Activated CD8-positive, alpha-beta memory T cell treated with anti-CD3 and anti-CD28 coated beads, Interleukin-2, amount 50 U/mL, for 24 hours (primary cell): Measurements from ENCODE around the gene PLK1.
"Not testable (repeated sequence)": the region's sequence is repeated elsewhere in the genome, so short reads cannot be mapped to it uniquely, and the experiment has no call there.

Experiments used
- DNase-seq: peaks from one replicate; pipeline ENCODE4 v3.0.0-alpha.2; 2020; ENCODE audit errors: extremely low read depth

The PLK1 gene

DNA sequence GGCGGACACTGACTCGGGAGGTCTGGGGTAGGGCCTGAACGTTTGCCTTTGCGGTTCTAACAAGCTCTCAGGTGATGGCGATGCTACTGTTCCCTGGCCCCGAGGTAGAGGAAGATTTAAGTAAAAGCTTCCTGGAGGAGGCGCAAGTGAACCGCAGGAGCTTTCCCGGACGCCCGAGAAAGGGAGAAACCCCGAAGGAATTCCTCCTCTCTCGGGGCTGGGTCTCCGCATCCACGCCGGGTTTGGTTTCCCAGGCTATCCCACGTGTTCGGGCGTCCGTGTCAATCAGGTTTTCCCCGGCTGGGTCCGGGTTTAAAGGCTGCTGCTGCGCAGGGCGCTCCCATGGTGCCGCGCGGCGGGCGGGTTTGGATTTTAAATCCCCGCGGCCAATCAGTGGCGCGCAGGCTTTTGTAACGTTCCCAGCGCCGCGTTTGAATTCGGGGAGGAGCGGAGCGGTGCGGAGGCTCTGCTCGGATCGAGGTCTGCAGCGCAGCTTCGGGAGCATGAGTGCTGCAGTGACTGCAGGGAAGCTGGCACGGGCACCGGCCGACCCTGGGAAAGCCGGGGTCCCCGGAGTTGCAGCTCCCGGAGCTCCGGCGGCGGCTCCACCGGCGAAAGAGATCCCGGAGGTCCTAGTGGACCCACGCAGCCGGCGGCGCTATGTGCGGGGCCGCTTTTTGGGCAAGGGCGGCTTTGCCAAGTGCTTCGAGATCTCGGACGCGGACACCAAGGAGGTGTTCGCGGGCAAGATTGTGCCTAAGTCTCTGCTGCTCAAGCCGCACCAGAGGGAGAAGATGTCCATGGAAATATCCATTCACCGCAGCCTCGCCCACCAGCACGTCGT, at the start of gene PLK1:
Gene PLK1, plus strand, starts transcription at position 460 of the 844 bp plus-strand sequence. Its CDS starts 44 bp downstream, at position 504.
- DNase-seq: peak; percentile 44

DNA sequence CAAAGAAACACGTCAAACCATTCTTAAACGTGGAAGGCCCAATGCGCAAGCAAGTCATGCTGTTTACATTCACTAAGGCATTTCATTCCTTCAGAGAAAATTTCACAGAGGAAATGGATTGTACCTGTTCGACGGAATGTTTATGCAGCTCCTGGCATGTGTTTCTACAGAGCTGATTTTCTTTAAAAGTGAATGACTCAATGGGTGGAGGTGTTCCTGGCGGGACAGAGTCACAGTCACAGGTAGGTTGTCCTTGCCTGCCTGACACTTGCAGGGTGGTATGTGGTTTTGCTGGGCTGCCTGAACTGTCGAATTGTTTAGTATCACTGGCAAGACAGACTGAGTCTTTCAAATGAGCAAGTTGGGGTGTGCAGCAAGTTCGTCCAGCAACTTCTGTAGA, 49.2 kb upstream of the PLK1 start:
- DNase-seq: no peak

- DNase-seq: not testable (repeated sequence)
Measured at GRCh38 chr16:23631874-23632273, 46.8 kb upstream of the PLK1 start.

GRCh38 chr16:23634461-23635036, 44.1 kb upstream of the PLK1 start:
- DNase-seq: no peak

- no peak for DNase-seq
Measured at GRCh38 chr16:23635958-23636357, 42.7 kb upstream of the PLK1 start.

GRCh38 chr16:23640615-23640930, 38.1 kb upstream of the PLK1 start:
- no peak for DNase-seq

- DNase-seq: peak; percentile 75
Measured at GRCh38 chr16:23640931-23641765, 37.5 kb upstream of the PLK1 start, which contains the start of the genes DCTN5 and PALB2. Gene DCTN5 (plus strand): TSS chr16:23641466. CDS start chr16:23641543, 77 bp downstream. Gene PALB2 (minus strand): TSS chr16:23641310. CDS start chr16:23641157, 153 bp downstream.

GRCh38 chr16:23642246-23642774, 36.4 kb upstream of the PLK1 start:
- DNase-seq: no peak

DNA sequence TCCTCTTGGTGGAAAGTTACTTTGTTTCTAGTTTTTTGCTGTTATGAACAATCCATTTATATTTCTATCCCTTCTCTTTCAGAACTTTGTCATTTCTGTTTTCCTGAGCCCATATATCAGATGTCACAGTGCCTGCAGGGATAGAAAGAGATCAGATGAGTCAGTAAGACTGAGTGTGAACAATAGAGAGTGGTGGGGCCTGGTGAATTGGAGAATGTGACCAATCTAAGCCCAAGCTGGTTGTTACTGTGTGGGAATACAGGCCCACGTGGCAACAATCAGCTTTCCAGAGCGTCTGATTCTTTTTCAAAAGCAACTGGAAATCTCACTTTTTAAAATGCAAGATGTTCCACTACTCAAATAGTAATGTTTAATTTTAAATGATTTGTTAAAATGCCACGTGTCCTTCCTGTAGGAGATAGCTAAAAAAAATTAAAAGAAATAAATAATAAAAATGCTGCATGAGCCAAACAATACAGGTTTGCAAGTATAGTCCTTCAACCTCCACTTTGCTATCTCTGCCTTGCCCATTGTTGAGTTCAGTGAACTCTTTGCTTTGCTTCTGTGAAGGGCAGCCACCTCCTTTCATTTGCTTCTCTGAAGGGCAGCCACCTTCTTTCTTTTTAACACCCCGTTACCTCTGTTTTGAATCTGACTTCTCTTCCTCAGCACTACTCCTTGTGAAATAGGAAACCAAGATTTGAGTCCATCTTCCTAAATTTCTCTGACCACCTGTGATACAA, 27.8 kb upstream of the PLK1 start:
- DNase-seq: no peak

DNA sequence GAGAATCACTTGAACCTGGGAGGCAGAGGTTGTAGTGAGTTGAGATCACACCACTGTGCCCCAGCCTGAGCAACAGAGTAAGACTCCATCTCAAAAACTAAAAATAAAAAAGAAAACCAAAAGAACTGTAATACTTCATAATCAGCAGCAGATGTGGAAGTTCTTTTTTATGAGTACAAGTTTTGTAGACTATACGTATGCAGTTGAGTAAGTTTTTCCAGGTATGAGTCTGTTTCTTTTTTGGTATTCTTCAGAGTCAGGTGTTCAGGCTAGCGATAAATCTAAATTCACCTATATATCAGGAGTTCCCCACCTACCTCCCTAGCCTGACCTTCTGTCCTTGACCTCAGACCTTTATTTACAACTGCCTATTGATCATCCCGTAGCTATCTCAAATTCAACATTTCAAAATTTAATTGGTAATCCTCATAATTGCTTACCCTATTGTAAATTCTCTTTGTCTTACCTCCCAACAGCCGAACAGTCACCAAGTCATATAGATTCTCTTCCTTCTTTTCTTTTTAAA, 26.7 kb upstream of the PLK1 start:
- no peak for DNase-seq

- no peak for DNase-seq
Measured at GRCh38 chr16:23663918-23664317, 14.8 kb upstream of the PLK1 start.

DNA sequence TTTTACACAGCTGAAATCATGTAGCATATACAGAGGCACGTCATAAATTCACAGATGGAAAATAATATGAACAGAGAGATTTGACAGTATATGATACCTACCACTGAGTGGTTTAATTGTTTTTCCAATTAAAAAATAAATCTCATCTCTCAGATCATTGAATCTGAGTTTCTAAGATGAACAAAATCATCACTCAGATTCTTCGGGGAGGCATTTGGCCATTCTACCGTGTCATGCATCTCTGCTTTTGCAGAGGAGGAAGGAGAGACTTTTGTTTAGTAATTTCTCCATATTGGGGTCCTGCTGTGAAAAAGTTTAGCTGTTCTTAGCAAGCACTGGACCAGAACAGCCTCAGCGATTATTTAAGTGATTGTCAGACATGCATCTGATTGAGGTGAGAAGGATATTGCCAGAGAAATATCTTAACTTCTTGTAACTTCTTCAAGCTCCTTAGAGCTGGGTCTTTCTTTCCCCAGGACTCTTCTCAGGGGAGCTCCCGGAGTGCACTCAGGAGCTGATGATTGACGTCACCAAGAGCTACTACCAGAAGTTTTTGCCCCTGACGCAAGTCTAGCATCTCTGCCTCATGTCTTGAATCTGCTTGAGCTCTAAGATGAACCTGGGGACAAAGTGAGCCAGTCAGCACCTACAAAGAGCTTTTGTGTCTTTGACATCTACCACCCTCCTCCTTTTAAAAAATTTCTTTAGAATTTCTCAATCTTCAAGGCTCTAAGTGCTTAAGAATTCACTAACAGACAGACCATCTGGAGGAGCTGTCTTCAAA, 11.9 kb upstream of the PLK1 start:
- no peak for DNase-seq

DNA sequence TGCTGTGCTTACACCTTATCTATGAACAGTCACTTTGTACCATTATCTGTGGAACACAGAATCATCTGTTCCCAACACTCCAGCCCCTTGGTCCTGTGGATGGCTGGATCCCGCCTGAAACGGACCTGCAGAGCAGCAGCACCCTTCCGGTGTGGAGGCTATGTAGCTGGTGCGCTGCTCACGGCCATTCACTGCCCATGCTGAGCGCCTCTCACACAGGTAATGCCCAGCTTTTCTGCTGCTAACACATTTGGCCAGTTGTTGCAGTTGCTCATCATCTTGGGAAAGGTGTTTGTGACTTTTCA, 11.4 kb upstream of the PLK1 start:
- no peak for DNase-seq

DNA sequence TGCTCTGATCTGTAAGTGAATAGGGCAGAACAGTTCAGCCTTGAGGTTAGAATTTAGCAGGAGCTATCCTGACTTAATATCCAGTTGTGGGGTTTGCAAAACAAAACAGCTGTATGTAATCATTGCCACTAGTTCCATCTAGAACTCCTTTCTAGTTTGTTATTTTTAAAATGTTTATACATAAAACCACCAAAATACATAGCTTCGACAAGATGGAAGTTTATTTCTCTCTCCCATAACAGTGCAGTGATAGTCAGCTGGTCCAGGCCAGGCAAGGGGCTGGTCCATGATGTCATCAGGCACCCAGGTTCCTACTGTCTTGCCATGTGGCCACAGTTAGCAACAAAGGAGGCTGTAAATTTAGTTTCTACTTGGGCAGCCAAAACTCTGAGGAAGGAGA, 10.5 kb upstream of the PLK1 start:
- DNase-seq: no peak

- no peak for DNase-seq
Measured at GRCh38 chr16:23668873-23669272, 9.8 kb upstream of the PLK1 start.

DNA sequence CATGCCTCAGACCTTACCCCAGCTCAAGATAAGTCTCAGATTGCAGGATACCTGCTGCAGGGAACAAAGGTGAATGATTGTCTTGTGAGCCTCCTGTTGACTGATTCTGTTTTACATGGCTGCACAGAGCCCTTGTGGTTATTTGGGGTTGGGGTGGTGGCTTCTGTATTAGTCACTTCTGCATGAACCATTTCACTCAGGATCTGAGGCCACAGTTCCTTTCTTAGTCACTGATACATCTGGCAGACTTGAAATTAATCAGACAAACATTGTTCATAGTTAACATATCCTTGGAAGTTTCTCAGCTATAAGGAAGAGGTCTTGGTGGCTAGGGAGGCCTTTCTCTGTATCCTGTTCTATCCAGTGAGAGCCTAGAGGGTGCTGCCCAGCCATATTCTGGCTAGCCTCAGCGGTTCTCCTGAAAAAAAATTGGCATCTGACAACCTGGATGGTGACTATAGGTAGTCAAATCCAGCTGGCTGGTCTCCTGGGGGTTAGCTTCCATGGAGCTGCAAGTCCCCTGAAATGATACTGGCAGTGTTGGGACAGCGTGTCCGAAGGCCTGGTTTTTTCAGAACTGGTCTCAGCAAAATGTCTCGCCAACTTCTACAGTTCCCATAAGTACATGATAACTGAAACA, 8.4 kb upstream of the PLK1 start:
- DNase-seq: peak; percentile 21

DNA sequence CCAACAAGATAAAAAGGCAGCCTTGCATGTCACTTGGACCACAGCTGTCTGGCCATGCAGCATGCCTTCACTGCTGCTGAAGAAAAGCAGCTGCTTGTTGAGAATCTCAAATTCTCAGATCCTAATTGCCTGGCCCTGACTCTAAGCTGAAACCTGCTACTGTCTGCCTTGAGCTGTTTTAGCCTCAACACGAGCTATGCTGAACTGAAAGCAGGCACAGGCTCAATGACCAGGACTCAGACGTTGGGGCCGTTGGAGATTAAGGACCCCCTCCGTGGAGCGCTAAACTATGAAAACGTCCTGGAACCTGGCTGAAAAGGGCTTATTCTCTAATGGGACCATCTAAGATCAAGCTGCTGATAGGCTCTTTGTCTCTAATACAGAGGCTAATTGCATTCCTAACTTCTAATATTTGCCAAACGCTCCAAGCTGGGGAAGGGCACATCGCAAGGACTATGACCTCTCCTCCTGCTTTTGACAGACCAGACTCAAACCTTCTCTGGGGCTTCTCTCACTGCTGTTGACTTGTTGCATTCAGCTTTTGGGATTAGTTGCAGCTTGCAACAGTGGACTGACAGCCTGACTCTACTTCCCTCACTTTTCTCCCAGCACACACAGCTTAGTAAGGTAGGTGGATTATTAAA, 4.6 kb upstream of the PLK1 start:
- no peak for DNase-seq

- DNase-seq: no peak
Measured at GRCh38 chr16:23676924-23677480, 1.7 kb upstream of the PLK1 start.

GRCh38 chr16:23679274-23679985, 741 bp downstream of the PLK1 start:
- DNase-seq: no peak
